GM18517 (cell line): Measurements from ENCODE around the gene MUC5B.

ENCODE experiments used
- ATAC-seq: cut with Tn5 transposase; IDR thresholded peaks from one replicate; pipeline ENCODE4 v1.9.1; 2021; ENCODE audit warnings: mild to moderate bottlenecking, moderate library complexity; ENCODE audit not compliant: unreplicated experiment

The MUC5B gene

GRCh38 chr11:1296287-1296686 is 73.4 kb downstream of the MUC5B start:
- ATAC-seq, result no peak

DNA sequence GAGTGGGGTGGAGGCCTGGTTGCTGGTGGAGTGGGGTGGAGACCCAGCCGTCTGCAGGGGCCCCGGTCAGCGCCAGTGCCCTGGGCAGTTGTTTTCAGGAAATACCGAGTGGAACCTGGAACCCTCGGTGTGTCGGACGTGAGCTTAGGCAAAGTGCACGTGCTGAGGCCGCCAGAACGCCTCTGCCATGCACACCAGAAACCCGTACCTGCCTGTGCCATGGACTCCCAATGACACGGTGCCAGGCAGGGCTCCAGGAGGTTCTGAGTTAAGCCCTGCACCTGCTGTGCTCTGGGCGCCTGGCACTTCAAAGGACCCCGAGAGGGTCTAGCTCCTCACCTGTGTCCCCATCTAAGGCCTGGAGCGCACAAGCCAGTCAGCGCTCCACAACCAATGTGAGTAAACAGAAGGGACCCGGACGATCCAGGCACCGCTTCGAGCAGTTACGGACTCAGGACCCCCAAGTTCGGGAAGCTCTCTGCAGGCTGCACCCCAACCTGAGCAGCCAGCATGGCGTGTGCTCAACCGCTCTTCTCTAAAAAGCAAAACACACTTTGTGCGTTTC is 74.2 kb downstream of the MUC5B start:
- no peak for ATAC-seq

GRCh38 chr11:1297576-1298473 is 75.0 kb downstream of the MUC5B start:
- ATAC-seq, result no peak

DNA sequence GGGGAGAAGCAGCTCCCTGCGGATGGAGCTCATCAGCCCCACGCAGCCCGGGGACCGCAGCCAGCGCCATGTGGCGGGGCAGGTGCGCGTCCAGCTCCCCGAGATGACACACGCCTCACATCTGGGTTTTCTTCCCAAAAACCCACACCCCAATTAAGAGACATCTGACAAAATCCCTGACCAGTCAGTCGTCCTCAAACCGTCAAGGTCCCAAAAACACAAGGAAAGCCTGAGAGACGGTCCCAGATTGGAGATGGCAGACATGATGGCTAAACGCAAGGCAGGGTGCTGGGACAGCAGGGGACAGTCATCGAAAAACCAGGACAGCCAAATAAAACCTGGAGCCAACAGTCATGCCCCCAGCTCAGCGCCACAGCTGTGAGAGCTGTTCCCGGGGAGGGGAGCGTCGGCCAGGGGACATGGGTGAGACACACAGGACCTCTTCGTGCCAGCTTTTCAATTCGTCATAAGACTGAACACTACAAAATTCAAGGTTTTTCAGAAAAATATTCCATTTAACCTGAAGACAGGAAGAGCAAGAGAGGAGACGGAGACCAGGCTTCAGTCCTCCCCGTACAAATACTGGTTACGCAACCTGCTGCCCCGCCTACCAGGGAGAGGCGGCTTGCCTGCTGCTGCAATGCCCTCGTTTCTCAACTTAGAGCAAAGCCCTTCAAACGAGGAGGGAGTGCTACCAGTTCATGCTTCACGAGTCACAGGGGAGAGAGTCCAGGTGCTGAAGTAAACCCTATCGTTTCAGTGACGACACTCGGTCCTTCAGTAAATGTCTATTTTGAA is 76.0 kb downstream of the MUC5B start:
- ATAC-seq, result no peak

DNA sequence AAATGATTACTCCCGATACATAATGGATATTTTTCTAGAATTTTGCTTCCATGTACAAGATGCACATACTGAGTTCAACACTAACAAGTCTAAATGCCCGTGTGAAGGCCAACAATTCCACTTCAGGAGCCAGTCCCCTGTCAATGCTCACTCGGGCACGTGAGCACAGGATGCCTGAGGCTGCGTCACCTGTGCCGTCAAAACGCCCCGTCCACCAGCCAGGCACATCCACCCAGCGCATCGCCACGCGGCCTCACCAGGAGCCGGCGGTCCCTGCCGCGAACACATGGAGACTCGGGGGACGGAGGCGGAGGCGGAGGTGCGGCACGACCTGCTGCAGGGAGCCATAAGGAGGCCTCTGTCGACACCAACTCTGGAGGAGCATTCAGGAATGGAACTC is 76.8 kb downstream of the MUC5B start:
- no peak for ATAC-seq

DNA sequence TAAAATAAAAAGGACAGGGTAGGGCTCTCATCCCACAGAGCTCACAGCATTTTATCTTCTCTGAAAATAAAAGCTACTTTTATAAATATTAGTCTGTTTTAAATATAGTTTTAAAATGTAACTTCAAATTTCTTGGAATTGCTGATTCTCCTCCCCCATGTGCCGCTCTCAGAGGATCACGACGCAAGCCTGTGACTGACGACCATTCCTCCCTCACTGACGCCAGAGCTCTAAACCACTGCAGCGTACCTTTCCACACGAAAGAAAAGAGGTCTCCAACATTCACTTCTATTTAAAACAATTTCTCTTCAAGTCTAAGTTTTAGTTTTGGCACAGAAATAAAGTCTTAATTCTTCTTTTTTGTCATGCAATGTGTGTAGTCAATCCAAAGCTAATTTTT is 77.3 kb downstream of the MUC5B start:
- ATAC-seq, result no peak

GRCh38 chr11:1300569-1301187 is 77.8 kb downstream of the MUC5B start:
- no peak for ATAC-seq

- no peak for ATAC-seq
Measured at GRCh38 chr11:1301220-1302000, 78.5 kb downstream of the MUC5B start.

DNA sequence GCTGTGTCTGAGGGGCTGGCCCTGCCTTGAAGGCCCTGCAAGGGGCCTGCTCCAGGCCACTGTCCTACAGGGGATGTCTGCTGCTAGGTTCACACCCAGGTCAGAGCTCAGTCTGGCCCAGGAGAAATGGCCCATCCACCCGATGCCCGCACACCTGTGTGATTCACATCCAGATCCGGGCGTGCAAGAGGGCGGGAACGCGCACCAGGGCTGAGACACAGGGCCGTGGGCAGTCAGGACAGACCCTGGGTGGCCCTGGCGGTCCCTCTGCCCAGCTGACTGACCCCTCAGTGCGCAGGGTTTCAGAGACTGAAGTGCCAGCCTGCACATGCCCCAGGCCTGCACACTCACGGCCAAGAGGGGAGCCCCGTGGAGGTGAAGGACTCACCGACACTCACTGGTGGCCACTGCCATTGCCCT is 79.2 kb downstream of the MUC5B start:
- ATAC-seq, result no peak

GRCh38 chr11:1302461-1303125 is 79.7 kb downstream of the MUC5B start:
- no peak for ATAC-seq

DNA sequence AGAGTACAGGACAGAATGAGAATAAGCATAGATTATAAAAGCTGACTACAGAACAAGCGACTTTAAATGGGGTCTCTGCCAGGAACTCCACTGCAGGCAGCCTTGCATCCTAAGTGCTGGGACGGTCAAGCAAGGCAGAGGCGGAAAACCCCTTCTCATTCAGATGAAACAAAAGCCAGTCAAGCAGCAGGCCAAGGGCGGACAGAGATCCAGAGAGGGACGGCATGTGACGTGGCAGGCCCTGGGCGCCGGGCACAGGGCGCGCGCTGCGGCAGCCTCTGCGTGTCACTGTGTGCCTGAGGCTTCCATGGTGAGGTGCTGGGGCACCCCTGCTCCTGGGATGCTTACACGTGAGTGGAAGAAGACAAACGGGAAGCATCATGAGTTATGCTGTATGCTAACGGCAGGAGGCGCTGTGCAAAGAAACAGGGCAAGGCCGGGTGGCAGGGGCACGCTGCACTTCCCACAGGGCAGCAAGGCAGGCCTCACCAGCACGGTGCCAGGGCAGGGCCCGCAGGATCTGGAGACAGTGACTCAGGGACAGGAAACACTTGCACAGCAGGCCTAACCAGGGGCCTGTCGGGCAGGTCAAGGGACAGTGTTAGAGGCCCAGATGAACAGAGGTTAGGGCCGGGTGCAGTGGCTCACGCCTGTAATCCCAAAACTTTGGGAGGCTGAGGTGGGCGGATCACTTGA is 80.4 kb downstream of the MUC5B start:
- ATAC-seq, result no peak

- ATAC-seq, result no peak
Measured at GRCh38 chr11:1303973-1304372, 81.1 kb downstream of the MUC5B start.

GRCh38 chr11:1304380-1304779 is 81.5 kb downstream of the MUC5B start:
- ATAC-seq, result no peak

DNA sequence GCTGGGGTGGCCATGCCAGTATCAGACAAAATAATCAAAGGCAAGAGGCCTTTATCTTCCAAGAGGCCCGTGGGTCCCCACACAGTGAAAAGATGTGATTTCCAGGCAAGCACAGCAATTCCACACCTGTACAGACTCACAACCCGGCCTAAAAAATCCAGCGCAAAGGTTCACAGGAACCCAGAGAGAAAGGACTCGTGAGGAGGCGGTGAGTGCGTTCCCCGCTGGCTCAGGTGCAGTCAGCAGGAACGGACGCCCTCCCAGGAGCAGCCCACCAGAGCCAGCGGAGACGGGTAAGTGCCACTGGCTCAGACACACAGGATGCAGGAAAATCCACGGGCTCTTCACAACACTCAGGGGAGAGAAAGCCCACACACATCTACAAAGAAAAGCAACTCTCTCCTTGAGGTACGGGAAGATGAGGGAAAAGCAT is 82.2 kb downstream of the MUC5B start:
- no peak for ATAC-seq

DNA sequence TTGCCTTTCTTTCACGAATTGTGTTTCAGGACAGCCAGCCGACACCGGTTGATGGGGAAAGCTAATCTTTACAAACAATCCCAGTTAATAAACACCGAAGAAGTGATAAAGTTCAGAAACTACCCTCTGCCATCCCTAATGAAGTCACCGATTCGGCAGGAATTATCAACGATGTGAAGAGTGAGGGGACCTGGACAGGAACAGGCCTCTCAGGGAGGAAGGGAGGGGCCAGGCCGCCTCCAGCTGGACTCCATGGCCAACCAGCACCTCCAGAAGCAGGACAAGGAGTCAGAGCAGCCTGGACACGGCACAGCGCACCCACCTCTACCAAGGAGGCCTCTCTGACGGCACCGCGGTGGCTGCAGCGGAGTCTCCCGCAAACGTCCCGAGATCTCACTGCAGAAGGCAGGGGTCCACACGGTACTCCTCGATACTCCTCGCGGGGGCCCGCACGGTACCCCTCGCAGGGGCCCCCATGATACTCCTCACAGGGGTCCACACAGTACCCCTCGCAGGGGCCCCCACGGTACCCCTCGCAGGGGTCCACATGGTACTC is 82.7 kb downstream of the MUC5B start:
- ATAC-seq, result no peak

- no peak for ATAC-seq
Measured at GRCh38 chr11:1306186-1307162, 83.6 kb downstream of the MUC5B start.

GRCh38 chr11:1307163-1307870 is 84.5 kb downstream of the MUC5B start:
- ATAC-seq, result no peak
